GM19395 (cell line): ENCODE measurements around the gene PRKN.

ENCODE experiments used
- ATAC-seq: cut with Tn5 transposase; IDR thresholded peaks from one replicate; pipeline ENCODE4 v1.9.1; 2021; ENCODE audit warnings: mild to moderate bottlenecking, moderate library complexity; ENCODE audit not compliant: unreplicated experiment

PRKN gene

DNA sequence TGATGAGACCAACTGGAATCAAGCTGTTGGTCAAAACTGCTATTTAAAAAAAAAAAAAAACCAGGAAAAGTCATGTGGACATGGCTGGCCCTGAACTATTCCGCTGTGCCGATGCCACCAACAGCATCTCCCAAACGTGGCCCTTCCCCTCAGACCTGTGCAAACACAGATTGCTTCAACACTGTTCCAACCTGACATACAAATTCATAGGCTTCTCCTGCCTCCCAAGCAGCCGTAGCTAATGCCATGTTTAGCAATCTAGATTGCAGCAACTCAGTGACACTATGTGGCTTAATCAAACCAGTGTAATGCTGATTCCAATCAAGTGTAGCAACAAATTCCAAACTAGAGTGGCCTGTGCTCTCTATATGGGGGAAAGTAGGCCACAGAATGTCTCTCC is 16.2 kb downstream of the PRKN start:
- no peak for ATAC-seq

DNA sequence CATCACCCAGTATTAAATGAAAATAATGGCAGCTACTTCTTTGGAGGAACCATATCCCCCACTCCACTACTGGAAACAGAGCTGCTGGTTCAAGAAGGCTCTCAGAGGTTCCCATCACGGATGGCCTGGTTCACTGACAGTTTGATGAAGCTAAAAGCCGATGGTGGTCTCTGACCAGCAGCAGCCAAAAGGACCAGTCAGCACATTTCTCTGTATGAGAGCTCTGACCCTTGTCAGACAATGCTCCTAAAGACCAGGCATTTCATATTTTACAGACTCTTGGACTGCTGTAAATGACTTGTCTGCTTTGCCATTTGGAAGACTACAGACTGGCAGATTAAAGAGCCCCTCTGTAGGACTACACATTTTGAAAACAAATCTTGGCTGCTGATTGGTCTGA is 16.6 kb downstream of the PRKN start:
- ATAC-seq: no peak

GRCh38 chr6:162710419-162710818 is 17.1 kb downstream of the PRKN start:
- ATAC-seq: no peak

DNA sequence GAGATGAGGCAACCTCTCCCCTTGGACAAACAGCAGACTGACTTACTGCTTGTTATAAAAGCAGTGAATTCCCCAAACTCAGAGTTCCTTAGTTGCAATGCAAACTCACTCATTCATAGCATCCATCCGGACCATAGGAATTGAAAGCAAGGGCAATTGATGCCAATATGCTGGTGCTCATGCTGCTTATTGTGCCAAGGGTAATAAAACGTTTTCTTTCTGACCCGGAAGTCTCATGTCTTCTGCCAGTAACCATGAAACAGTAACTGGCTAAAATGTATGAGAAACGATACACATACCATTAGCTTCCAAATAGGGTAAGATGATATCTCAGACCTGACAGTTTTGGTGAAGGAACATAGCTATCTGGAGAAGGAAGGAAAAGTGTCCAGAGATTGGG is 18.1 kb downstream of the PRKN start:
- ATAC-seq: no peak

DNA sequence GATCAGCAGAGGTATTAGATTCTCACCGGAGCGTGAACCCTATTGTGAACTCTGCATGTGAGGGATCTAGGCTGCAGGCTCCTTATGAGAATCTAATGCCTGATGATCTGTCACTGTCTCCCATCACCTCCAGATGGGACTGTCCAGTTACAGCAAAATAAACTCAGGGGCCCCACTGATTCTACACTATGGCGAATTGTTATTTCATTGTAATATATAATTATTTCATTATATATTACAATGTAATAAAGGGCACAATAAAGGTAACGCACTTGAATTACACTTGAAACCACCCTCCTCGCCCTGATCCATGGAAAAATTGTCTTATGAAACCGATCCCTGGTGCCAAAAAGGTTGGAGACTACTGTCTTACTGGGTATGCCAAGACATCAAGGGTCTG is 18.6 kb downstream of the PRKN start:
- ATAC-seq: no peak

DNA sequence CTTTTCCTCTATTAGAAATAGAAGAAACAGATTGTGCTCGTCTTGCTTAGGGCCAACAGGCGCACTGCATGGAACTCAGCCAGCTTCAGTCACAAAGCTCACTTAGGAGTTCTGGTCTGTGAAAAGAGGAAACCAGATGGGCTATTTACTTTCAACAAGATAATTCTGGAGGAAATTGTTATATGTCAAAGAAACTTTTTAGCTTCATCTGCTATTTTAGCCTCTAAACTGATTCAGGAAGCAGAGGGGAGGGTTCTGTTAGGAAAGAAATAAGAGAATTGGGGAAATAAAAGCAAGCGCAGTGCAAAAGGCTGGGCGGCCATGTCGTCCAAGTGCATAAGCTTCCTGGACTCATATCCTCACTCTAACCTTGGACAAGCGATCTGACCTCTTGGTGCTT is 21.3 kb downstream of the PRKN start:
- ATAC-seq: no peak

DNA sequence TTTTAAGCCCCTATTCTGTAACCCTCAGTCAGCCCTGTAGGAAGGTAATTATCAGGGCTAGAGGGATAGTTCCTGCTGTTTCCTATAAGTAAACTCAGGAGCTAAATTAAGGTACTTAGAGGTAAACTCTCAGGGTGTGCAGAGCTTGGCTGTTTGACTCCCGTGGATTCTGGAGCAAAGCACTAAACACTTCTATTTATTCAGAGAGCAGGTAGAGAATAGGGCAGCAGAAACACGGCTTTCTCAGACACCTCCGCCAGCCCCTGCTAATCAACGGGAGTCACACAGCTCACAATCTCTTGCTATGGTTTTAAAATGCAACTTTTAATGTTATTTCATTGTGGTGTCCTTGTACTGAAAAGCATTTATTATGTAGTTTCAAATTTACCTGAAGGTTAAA is 21.8 kb downstream of the PRKN start:
- ATAC-seq: no peak

GRCh38 chr6:162704001-162704400 is 23.6 kb downstream of the PRKN start:
- no peak for ATAC-seq

- no peak for ATAC-seq
These were observed 25.1 kb downstream of the PRKN start for GRCh38 chr6:162702446-162702845.

DNA sequence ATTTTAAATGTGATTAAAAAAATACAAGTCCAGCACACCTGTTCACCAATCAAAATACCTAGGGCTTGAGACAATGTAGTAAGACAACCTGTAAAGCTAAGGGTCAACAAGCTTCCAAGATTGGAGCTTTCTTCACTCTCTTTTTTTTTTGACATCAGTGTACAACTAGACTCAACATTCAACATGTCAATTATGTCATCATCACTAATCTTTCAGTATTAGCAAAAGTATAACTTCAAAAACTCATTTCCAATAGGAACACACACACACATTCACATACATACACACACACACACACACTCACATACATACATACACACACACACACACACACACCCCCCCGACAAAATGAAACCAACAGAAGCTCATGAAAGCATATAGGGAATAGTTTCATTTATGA is 26.0 kb downstream of the PRKN start:
- no peak for ATAC-seq

DNA sequence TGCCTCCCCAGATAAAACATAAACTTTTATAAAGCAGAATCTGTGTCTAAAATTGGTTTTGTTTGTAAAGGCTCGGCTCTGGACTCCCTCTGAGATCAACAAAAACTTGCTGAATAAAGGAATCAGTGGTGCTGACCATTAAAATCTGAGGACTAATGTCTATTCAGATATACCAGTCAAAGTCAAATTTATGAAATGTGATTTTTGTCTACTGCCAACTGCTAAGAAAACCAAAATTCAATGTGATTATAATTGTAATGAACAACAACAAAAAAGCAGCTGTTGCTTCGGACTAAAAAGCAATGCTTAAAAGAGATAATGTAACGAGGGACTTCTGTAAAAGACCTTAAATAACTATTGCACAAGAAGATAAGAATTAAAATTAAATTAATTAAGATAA is 26.6 kb downstream of the PRKN start:
- no peak for ATAC-seq

DNA sequence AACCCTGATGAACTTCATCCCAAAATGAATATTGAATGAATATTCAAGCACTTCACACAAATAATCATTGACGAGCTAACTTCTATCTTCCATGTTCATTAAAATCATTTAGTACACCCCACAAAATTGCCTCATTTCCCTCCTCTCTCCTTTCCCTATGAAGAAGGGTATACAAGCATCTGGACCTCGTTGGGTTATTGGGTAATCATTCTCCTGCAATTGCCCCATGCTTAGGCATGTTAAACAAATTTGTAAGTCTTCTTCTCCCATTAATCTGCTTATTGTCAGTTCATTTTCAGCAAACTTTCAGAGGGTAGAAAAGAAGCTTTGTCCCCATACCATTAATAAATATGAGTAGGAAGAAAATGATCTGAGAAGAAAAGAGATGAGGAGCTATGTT is 27.6 kb downstream of the PRKN start:
- ATAC-seq: no peak

DNA sequence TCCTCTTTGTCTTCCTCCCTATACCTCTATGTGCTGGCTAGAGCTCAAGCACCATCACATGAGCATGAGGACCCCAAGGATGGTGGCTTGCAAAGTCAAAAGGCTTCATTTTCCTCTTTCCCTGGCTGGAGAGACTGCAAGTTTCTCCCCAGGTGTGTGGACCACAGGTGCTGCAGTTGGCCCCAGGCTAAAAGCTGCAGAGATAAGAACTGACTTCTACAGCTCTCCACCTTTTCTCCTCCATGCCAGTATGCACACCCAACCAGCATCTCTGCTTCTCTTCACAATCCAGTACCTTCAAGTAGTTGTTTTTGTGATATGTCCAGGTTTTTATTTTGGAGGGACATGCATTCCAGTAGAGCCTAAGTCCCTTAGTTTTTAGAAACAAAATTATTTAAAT is 29.1 kb downstream of the PRKN start:
- ATAC-seq: no peak

DNA sequence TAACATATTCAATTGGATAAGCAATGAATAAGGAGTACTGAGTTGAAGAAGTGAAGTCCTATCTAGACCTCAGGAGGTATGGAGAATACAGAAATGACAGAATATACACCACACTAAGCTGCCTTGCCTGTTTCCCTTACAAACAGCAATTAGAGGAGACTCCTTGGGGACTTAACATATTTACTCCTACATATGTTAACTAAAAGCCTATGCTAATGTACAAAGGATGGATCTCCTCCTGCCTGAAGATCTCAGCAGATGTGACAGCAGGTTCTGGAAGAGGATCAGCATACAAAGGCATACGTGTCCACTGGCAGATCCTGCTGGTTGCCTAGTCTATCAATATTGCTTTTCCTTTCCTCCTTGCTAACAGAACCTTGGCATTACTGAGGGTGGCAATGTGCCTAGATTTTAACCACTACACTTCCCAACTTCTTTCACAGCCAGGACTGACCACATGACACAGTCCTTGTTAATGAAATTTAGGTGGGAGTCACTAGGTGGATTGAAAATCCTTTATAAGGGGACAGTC is 29.6 kb downstream of the PRKN start:
- ATAC-seq: no peak

GRCh38 chr6:162690158-162690557 is 37.4 kb downstream of the PRKN start:
- ATAC-seq: no peak

DNA sequence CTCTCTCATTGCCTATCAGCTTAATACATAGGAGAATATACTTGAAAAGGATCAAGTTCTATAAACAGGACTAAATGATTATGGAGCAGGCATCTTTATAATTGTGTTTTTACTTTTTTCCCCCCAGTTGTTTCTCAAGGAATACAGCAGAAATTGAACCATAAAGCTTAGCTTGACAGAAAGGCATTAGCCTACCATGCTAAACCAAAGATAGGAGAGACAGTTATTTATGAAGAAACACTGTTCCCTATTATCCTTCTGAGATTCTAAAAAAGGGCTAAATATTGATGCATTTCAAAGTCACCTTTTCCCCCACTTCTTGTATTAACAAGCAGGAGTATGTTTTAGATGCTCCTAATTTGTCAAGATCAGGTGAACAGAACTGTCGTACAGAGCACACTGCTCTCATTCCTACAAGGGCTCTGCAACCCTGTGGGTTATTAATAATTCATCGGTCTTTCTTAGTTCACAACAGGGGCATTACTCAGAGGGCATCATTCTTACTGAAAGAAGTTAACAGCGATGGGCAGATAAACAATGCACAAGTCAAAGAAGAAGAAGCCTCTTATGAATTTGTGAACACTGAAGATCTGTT is 38.7 kb downstream of the PRKN start:
- no peak for ATAC-seq

GRCh38 chr6:162685586-162685985 is 42.0 kb downstream of the PRKN start:
- ATAC-seq: no peak

DNA sequence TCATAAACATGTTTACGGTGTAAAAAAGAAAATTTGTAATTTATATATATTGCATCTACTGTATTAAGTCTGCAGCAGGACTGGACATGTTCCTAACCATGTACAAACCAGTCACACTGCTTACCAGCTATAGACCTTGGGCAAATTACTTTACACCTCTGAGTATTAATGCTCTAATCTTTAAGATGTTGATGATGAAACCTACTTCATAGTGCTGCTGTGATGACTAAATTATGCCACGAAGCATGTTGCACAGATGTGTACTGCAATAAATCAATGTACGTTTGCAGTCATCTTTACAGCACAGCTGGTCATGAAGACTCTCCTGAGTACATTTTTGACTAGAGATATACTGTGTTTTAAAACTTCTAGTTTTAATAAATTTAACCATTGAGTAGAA is 42.6 kb downstream of the PRKN start:
- no peak for ATAC-seq

DNA sequence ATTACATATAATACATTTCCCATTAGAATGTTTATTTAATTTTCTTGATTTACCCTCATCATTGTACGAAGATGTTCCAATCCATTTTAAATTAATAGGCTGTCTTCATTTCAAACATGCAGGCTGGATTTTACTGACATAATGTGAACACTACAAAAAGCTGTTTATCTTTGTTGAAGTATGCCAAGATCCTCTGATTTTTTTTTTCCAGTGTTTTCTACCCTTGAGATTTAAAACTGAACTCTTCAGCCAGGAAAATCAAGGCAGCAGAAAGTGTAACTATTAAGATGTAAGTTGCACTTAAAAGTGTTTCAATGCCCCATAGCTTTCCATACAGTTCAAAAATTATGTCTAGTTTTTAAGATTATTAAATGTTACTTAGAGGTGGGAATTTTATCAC is 43.5 kb downstream of the PRKN start:
- no peak for ATAC-seq

DNA sequence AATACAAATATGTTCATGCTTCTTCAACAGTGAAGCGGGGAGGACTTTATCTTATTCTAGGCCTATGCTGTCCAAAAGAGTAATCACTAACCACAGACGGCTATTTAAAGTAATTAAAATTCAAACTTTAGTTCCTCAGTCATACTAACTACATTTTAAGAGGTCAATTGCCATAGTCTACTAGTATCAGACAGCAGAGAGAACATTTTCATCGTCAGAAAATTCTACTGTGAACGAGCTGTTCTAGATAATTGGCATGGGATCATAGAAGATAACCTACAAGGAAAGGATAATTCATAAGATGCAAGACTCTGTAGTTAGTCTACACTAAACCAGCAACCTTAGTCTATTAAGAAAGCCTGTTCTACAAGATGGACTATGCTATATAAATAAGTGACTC is 44.4 kb downstream of the PRKN start:
- ATAC-seq: no peak

DNA sequence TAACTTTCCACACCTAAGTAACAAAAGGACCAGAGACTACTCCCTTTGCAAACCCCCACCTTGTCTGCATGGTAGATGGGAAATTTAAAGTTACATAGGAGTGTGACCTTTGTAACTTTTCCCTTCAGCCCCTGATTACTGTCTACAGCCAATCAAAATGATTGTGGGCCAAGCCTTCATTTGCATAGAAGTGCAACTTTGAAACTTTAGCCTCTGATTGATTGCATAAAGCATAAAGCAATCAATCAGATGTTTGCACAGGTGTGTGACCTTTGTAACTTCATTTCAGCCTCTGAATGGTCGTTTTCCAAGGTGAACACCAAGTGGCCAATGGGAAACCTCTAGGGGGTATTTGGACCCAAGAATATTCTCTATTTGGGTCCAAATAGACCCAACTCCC is 46.1 kb downstream of the PRKN start:
- no peak for ATAC-seq

- ATAC-seq: no peak
These were observed 46.7 kb downstream of the PRKN start for GRCh38 chr6:162680871-162681270.

DNA sequence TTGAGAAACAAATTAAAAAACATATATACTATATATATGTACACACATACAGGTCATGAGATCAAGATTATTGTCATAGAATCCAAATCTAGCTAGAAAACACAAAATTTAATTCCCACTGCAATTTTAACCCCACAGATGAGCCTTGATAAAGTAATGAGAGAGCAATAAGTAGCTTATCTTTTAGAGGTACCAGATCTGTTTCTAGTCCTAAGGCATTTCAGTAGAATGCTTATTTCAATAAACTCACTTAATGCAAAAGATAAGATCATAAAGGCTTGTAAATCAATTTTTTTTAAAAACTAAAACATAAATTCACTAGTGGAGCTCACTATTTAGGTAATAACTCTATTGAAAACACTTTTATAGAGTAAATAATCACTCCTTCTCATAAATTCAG is 47.2 kb downstream of the PRKN start:
- ATAC-seq: no peak
